Activated T-cell treated with anti-CD3 and anti-CD28 coated beads, Interleukin-2, amount 50 U/mL, for 1 hour (primary cell): ENCODE measurements around the gene SEPTIN8.

Experiments used
- DNase-seq: peaks from one replicate; pipeline ENCODE4 v3.0.0-alpha.2; 2020

The SEPTIN8 gene

DNA sequence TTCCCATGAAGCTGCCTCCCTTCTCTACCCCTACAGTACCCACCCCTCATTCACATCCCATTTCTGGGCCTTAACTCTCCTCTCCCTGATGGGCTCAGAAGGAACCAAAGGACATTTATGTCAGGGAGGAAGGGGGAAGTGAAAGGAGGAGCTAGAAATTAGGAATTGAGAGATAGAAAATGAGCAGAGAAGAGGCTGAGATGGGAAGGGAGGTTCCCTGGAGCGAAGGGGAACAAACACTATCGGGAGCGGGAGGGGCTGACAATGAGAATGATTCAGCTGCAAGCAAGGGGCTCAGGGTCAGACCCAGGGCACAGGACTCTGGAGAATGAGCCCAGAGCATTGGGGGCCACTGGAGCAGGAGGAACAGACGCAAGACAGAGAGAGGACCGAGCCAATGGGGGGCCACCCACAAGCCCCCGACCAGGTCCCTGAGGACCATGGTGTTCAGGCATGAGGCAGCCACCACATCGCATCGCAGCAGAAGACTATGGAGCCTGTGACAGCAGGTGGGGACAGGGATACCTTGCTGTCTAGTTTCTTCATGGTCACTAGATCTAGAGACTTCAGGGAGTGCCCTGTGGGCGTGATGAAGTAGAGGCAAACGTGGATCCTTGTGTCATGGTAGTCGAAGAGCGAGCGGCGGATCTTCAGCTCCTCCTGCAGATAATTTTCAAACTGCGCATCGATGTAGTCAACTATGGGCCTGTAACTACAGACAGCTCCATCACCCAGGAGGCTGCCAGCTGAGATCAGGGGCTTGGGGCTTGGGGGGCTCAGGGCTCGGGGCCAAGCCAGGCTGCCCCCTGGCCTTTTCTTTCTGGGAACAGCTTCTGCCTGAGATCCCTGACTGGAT, 13.6 kb downstream of the SEPTIN8 start:
- no peak for DNase-seq

DNA sequence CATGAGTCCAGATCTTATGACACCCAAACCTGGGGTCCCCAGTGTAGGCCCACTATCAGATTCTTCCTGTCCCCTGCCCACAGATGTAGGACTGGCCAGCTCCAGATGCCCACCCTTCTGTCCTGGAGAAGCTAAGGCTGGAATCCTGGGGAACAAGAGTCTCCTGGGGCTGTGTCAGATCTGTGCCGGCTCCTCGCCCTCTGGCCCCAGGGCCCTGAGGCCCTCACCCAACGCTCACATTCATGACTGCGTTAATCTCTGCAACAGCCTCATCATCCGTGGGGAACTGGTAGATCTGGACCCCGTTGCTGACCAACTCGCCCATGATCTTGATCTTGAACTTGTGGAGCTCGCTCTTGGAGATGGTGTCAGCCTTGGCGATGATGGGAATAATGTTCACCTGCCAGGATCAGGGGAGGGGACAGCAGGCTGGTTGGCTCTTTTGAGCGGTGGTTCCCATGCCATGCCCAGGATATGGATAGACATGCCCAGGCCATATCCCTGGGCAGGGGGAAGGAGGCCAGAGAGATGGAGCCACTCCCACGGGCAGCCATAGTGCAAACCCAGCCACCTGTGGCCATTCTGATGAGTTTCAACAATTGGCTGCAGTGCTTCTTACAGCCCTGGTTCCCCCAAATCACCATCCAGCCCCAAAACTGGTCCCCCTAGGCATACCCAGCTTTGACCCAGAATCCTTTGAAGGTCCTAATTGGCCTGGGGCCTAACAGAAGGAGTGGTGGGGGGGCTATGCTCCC, 14.6 kb downstream of the SEPTIN8 start:
- no peak for DNase-seq

DNA sequence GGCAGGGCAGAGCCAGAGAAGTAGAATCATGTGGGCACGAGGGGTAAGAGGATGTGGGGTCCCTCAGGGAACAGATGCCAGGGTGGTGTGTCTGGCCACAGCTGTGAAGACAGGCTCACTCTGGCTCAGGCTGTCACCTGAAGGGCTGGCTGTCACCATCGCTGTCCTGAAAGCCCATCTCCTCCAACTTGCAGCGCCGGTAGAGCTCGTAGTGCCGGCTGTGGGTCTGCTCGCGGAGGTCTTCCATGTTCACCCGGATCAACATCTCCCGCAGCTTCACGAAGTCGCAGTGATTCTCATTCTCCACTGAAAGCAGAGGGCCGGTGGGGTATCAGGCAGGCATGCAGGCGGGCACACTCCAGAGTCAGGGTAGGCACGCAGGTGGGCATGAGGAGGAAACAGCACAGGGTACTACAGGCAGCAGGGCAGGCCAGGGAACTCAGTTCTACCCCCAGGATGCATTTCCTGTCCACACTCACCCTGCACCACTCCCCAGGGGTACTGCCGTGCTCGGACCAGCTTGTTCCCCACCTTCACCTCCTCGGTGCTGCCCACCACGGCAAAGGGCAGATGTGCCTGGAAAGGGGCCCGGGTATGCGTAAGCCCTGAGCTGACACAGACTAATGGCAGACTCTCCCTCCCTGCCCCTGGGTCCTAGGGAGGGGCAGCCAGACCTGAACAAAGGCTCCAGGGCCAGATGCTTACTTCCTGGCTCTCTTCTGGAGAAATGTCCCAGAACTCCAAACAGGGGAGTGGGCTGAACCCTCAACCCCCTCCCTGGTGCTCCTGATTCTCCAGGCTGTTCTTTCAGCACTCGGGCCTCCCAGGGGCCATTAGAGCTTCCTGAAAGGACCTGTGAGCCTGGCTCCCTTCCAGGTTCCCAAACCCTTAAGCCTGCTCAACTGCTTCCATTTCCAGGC, 15.5 kb downstream of the SEPTIN8 start:
- no peak for DNase-seq

DNA sequence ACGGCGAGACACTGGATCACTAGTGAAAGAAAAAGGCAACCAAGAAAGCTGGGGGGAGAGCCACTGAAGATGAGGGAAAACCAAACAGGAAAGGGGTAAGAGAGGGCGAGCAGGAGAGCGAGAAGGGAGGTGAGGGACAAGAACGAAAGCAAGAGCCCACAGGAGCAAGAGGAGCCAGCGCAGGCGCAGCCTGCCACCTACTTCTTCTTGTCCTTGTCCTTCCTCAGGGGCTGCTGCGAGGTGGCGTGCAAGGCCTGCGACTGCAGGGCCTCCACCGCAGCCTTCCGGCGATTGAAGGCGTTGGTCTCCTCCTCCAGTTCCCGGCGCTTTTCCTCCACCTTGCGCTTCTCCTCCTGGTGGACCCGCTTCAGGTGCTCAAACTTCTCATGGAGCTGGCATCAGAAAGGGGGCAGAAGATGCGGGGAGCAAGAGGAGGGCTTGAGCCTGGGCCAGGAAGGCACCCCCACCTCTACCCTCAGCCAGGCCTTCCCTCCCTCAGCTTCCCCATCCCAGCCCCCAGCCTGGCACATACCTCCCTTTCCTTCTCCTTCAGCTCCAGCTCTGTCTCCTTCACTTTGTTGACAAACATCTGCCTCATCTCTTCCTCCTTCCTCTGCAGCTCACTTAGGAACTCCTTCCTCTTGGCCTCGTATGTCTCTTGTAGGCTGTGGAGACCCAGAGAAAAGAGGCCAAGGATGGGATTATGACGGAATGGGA, 16.3 kb downstream of the SEPTIN8 start:
- DNase-seq: no peak

DNA sequence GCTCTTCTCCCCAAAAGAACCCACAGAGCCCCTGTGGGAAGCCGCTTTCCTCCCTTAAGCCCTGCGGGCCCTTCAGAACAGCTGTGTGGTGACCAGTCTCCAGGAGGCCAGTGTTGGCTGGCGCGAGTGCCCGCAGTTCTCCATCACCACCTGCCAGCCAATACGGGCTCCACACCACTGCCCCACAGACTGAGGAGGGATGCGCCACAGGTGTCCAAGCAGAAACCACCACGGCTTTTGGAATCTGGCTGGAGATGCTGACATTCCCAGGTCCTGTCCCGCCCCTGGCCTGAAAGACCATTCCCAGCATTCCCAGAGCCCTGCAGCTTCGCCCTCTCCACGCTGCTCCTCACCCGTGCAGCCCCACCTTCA, 17.0 kb downstream of the SEPTIN8 start:
- DNase-seq: no peak

DNA sequence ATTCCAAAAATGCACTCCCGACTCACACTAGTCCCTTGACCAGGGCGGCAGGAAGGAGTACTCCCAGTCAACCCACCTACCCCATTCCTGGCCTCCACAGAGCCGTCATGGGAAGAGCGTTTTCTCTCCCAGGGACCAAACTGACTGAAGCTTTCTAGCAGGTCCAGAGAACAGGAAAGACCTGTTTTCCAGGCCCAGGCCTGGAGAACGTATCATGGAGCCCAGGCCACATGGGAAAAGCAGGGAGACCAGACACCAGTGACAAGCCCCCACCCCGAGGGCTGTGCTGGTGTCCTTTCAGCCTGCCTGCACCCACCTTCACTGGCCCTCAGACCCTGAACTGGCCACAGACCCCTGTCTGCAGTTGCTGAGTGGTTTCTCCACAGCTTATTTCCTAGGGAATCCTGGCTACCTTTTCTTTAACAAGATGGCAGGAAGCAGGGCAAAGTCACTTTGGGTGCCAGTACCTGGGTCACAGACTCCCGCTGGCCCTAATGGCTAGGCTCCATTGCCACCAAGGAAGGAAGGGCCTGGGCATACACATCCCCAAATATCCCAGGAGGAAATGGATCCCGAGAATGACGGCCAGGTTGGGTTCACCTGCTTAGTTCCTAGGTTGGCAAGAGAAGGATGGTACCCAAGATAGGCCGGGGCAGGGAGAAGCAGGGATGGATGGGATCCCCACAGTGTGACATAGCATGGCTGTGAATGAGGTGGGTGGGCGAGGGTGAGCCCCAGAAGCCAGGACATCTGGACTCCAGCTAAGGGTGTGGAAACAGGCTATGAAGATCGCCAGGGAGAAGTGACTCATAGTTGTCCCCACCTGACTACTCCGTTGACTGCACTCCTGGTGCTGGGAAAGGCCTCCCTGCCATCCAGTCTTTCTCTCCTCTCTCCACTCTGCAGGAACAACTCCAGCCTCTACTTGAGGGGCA, 17.7 kb downstream of the SEPTIN8 start:
- DNase-seq: no peak

DNA sequence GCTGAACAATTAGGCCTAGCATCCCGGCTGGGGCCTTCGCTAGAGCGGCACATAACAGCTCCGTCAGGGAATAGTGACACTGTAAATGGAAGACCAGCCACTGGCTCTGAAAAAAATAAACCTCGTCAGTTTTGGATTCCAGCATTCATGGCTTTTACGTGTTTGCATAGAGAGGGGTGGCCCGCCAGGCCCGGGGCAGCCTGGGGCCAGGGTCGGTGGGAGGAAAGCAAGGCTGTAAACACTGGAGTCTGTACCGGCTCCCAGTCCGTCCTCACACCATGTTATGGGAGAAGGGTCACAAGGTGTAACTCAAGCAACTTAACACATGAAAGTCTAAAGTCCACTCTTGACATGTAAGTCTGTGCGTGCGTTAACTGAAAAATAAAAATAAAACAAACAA, 18.6 kb downstream of the SEPTIN8 start:
- DNase-seq: no peak

DNA sequence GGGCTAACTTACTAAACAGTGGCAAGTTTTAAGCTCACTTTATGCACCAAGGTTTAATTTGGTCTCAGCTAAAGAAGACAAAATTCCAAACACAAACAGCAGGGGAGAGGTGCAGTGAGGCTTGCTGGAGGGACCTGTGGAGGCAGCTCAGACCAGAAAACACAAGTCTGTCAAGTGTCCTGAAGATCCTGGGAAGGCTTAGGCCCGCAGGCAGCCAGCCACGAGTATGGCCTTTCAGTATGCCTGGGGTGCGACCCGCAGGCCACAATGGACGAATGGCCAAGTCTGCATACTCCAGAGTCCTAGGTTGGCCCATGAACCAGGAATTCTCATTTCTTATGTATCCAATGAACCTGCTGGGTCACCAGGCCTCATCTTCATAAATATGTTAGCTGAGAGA, 20.5 kb downstream of the SEPTIN8 start:
- DNase-seq: no peak

DNA sequence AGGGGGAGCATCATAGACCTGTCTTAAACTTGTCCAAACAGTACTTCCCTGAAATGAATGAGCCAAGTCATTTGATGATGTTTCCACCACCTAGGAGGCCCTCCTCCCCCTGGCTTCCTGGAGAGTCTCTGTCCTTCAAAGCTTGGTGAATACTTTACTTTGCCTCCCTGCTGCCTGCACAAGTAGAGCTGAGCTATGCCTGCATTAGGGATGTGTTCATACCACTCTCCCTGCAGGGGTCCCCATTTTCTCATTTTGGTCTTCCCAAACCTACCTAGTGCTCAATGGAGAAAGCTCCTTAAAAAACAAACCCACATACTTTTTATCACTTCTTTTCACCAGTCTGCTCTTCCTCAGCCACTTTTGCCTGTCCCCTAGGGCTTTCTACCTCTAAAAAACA, 22.1 kb downstream of the SEPTIN8 start:
- DNase-seq: no peak

DNA sequence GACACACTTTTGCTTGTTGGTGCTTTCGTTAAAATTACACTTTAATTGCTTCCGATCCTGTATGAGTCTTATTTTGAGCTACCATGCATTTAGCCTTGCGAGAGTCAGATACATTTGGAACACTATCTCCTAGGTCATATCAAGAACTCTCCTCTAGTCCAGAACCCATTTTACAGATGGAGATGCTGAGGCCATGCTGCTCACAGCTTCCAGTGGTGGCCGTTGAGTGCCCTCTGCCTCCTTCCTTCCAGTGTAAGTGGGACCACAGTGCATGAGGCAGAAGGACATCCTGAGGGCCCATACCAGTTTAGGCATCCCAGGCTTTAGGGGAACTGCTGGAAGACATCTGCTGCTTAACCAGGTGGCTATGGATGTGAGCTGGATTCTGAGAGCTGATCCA, 22.9 kb downstream of the SEPTIN8 start:
- DNase-seq: no peak

DNA sequence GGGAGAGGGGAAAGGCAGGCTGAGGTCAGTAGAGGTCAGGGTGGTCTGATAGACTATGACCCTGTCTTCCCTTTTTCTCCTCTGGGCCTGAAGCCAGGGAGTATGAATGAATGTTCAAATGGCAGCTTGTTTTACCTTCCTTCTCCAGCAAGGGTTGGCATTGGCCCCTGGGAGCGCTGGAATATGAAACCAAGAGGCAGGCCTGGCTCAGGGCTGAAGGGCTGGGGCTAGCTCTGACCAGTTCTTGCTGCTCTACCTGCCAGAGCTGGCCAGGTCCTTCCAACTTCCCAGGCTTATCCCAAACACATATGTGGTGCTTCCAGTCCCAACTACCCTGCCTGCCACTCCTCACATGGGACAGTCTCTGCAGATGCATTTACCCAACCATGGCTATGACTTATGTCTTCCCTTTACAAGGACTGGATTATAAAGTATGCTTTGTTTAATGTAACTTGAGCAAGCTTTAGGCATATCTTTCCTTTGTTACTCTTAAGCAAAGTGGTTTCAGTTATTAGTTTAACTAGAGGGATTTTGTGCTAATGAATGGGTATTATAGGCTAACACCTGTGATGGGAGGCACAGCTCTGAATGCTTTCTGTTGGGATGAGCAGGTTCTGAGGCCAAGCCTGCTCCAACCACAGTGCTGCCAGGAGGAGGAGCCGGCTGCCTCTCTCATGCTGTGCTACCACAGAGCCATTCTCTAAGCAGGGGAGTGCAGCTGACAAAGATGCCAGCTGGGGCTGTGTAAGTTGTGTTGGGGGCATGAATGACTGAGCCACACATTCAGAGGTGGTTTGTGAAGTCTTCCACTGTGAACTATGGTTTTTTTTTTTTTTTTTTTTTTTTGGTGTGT, 23.7 kb downstream of the SEPTIN8 start:
- no peak for DNase-seq

DNA sequence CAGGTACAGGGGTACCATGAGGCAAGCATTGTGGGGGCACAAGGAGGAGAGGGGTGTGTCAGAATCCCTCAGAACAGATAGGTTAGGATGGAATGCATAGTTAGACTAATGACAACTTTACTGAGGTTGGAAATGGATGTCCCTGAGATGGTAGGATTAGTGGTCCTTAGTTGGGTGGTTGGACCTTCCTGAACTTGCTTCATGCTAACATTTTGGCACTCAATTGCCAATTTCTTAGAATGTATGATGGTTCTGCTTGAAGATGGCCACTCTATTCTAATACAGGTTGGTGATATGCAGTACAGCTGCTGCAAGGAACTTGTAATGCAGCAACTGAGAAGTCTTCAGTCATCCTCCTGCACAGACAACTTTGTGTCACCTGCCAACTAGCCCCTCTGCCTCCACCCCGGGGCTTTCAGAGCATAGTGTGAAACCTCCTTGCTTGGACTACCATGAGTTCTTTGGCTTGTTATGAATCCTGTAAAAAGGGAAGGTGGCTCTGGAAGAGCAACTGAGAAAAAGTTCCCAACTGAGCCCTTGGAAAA, 24.4 kb downstream of the SEPTIN8 start:
- DNase-seq: no peak

DNA sequence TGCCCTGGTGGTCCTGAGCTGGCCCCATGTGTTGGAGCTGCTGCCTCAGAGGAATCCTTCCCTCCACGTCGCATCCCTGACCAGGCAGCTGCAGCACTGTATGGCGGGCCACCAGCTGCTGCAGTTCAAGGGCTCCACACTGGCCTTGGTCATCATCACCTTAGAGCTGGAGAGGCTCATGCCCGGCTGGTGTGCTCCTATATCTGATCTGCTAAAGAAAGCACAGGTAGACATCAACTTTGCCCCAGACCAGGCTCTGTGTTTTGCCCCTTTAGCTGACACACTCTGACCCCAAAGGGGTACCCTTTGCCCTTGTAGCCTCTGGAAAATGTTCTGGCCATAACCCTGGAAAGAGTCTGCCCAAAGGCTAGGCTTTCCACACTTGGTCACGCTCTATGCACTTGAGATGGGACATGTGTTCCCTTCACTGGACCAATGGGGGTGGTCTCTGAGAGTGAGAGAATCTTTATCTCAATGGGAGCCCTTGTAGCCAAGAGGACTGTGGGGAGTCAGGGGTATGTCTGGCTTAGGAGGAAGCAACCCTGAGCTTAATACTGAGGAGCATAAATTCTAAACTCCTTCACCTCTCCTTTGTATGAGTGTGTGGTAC, 25.0 kb downstream of the SEPTIN8 start:
- no peak for DNase-seq

DNA sequence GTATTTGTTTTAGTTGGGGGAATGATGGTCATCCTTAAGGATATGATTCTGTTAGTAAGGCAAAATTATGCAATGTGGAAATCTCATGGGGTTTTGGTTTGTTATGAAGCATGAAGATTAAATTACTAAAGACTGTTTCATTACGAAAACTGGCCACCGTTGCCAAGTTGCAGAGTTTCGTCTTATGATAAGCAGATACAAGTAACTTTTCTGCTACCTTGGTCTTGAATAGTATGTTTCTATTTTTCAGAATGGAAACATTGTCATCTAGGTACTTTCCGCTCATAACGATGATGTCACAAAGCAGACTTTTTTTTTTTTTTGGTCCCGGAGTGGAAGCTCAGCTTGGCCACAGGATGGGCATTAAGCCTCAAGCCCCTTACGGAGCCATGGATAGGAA, 25.6 kb downstream of the SEPTIN8 start:
- DNase-seq: no peak

DNA sequence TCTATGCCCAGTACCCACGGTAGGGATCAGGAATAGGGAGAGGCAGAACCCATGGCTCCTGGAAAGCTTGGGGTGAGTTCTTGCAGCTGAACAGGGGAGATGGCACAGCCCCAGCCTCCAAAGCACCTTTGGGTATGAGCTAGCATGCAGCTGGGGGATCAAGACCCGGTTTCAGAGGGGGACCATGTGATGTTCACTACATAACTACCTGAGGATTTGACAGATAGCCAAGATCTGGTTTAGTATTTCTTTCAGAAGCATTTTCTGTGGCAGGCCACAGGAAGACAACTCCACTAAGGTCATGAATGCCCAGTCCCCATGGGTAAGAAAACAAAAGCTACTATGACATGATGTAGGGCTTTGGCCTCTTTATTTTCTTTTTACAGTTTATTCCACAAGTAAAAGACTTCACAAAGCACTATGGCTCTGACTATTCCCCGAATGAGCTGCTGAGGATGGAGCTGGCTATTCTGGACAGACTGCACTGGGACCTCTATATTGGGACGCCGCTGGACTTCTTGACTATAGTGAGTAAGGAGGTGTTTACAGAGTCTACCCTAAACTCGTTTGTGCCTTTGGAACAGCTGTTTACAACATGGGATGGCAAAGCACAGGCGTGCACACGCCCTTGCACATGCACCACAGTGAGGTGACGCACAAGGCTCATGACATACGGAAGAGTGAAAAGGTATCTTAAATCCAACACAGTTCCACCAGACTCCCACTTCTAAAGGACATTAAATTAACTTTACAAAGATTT, 26.4 kb downstream of the SEPTIN8 start:
- DNase-seq: no peak

DNA sequence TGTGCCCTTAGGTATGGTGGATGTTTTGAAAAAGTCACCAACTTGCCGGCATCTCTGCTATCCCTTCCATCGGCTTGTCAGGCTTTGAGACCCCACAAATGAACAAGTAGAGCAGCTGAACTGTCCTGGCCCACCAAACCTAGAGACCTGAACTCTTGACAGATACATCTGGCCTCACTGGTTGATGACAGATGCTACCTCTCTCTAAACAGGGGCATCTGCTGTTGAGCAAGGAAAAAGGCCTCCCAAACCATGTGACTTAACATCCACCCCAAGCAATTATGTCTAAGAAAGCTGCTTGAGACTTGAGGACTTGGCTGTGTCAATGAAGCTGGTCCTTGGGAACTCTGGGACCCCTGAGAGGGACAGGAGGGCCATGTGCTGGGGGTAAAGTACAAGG, 27.5 kb downstream of the SEPTIN8 start:
- DNase-seq: no peak

DNA sequence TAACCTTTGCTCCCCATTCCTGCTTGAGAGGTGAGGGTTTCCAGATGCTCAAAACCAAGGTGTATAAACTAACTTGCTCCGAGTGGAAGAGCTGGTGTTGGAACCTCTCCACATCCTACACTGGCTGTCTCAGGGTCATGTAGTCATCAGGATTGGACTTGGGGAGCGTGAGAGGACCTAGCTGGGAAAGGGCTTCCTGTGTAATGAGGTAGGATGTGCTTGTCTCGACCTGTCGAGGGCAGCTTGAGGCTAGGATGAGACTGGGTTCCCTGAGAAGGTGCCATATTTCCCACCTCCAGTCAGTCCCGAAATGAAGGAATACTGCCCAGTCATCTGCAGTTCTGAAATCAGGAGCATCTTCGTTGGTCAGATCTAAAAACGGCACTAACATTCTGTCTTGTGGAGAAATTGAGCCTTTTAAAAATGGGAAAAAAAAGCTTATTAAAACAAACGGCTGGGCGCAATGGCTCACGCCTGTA, 28.5 kb downstream of the SEPTIN8 start:
- DNase-seq: no peak

DNA sequence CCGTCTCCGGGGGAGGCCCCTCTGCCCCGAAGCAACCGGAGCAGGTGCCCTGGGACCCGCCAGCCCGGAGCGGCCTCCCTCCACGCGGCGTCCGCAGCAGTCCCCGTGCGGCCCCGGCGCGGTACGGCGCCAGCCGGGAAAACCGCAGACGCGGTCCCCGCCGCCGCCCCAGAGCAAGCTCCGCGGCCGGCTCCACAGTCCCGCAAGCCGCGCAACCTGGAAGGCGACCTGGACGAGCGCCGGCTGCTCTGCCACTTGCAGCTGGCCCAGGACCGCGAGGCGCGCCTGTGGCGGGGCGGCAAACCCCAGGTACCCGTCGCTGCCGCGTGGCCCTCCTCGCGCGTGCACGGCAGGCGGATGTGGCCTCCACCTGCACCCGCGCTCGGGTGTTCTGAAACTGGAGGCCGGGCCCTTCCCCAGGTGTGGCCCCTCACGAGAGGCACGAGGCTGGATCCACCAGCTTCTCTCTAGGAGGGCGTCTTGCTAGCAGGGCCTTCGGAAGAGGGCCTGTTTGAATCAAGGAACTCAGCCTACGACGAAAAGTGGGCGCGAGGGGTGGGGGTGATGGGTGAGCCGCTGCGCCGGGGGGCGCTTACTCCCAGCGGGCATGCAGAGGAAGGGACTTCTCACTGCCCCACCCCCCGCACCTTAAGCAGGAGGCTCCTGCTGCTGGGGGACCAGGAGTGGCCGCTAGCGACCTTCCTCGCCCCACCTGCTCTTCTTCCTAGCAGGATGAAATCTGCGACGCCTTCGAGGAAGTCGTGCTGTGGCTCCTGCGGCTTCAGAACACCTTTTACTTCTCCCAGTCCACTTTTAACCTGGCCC, 29.2 kb downstream of the SEPTIN8 start:
- no peak for DNase-seq
